Measurements from ENCODE around the gene RAB5A.
A peak's percentile ranks its signal among the peaks of the same experiment; 100 is the strongest.
"Not testable (repeated sequence)": the region's sequence is repeated elsewhere in the genome, so short reads cannot be mapped to it uniquely, and the experiment has no call there.

Gene RAB5A

GRCh38 chr3:19947549-19948225 lies 790 bp downstream of the RAB5A start:
- H3K4me3 ChIP-seq (ENCODE audit: low read depth, low read length) = peak overlapping the region; percentile 77

GRCh38 chr3:19948226-19948591 lies 1.3 kb downstream of the RAB5A start:
- H3K4me3 ChIP-seq (ENCODE audit: low read depth, low read length) = peak overlapping the region; percentile 77

GRCh38 chr3:19950316-19950715 lies 3.4 kb downstream of the RAB5A start:
- H3K4me3 ChIP-seq (ENCODE audit: low read depth, low read length) = no peak overlapping the region

GRCh38 chr3:19954676-19955075 lies 7.8 kb downstream of the RAB5A start:
- no peak overlapping the region for H3K4me3 ChIP-seq (ENCODE audit: low read depth, low read length)

GRCh38 chr3:19957354-19957753 lies 10.5 kb downstream of the RAB5A start:
- H3K4me3 ChIP-seq (ENCODE audit: low read depth, low read length) = not testable (repeated sequence)

- H3K4me3 ChIP-seq (ENCODE audit: low read depth, low read length) = no peak overlapping the region
Measured at GRCh38 chr3:19959505-19959904, 12.6 kb downstream of the RAB5A start.

- no peak overlapping the region for H3K4me3 ChIP-seq (ENCODE audit: low read depth, low read length)
Measured at GRCh38 chr3:19960696-19961095, 13.8 kb downstream of the RAB5A start.

GRCh38 chr3:19961960-19962359 lies 15.1 kb downstream of the RAB5A start:
- no peak overlapping the region for H3K4me3 ChIP-seq (ENCODE audit: low read depth, low read length)

GRCh38 chr3:19967208-19967607 lies 20.3 kb downstream of the RAB5A start:
- H3K4me3 ChIP-seq (ENCODE audit: low read depth, low read length) = no peak overlapping the region

GRCh38 chr3:19967812-19968211 lies 20.9 kb downstream of the RAB5A start:
- H3K4me3 ChIP-seq (ENCODE audit: low read depth, low read length) = no peak overlapping the region

- no peak overlapping the region for H3K4me3 ChIP-seq (ENCODE audit: low read depth, low read length)
Measured at GRCh38 chr3:19970327-19970726, 23.4 kb downstream of the RAB5A start.

GRCh38 chr3:19972054-19972453 lies 25.2 kb downstream of the RAB5A start:
- no peak overlapping the region for H3K4me3 ChIP-seq (ENCODE audit: low read depth, low read length)

GRCh38 chr3:19988904-19989303 lies 42.0 kb downstream of the RAB5A start:
- not testable (repeated sequence) for H3K4me3 ChIP-seq (ENCODE audit: low read depth, low read length)

- H3K4me3 ChIP-seq (ENCODE audit: low read depth, low read length) = no peak overlapping the region
Measured at GRCh38 chr3:19994796-19995195, 47.9 kb downstream of the RAB5A start.

GRCh38 chr3:19997502-19997901 lies 50.6 kb downstream of the RAB5A start:
- H3K4me3 ChIP-seq (ENCODE audit: low read depth, low read length) = no peak overlapping the region

GRCh38 chr3:20001932-20002331 lies 55.0 kb downstream of the RAB5A start:
- H3K4me3 ChIP-seq (ENCODE audit: low read depth, low read length) = no peak overlapping the region

GRCh38 chr3:20007960-20008359 lies 61.1 kb downstream of the RAB5A start:
- no peak overlapping the region for H3K4me3 ChIP-seq (ENCODE audit: low read depth, low read length)

- no peak overlapping the region for H3K4me3 ChIP-seq (ENCODE audit: low read depth, low read length)
Measured at GRCh38 chr3:20008646-20009045, 61.7 kb downstream of the RAB5A start.

GRCh38 chr3:20012164-20012563 lies 65.3 kb downstream of the RAB5A start, which contains the start of gene PP2D1:
PP2D1 (minus strand) TSS chr3:20012264; CDS start chr3:20012072, 192 bp downstream.
- no peak within 1 kb of the TSS for H3K4me3 ChIP-seq (ENCODE audit: low read depth, low read length)

GRCh38 chr3:20013396-20013795 lies 66.5 kb downstream of the RAB5A start:
- H3K4me3 ChIP-seq (ENCODE audit: low read depth, low read length) = no peak overlapping the region

GRCh38 chr3:20015525-20015924 lies 68.6 kb downstream of the RAB5A start:
- no peak overlapping the region for H3K4me3 ChIP-seq (ENCODE audit: low read depth, low read length)

GRCh38 chr3:20016076-20016475 lies 69.2 kb downstream of the RAB5A start:
- H3K4me3 ChIP-seq (ENCODE audit: low read depth, low read length) = not testable (repeated sequence)

- no peak overlapping the region for H3K4me3 ChIP-seq (ENCODE audit: low read depth, low read length)
Measured at GRCh38 chr3:20022954-20023622, 76.2 kb downstream of the RAB5A start.

All from iPS-11a (cell line).